ENCODE measurements around the gene LSM3. TPM values are rescaled to one million over a fixed set of nuclear protein-coding genes. Genes with fewer than 3 reads are reported as not detected.

The LSM3 gene
- total RNA-seq, 1 experiment from 2014 or later = 17.7 TPM

GRCh38 chr3:14235003-14235911 lies 56.6 kb downstream of the LSM3 start:
- no TSS peak for BruUV-seq (replicated peaks)
- H3K27ac Mint-ChIP-seq (ENCODE audit: unreplicated experiment) = peak overlapping the region; percentile 87
- H3K36me3 Mint-ChIP-seq (ENCODE audit: insufficient read depth, unreplicated experiment) = peaks cover 6% of the 10 kb centered on the region
- DNase-seq = peak; percentile 54
- peaks cover 9% of the 10 kb centered on the region for H3K9me3 Mint-ChIP-seq (ENCODE audit: low read depth, unreplicated experiment)
- H3K4me1 Mint-ChIP-seq (ENCODE audit: low read depth, unreplicated experiment) = peaks cover 42% of the 10 kb centered on the region
- peak overlapping the region; percentile 38 for H3K4me3 Mint-ChIP-seq (ENCODE audit: low read depth, unreplicated experiment)
- CTCF ChIA-PET = interaction anchor here (2.4 kb wide), 1 partner anchor 32 kb away, joined by 12 read pairs; no protein-coding TSS in a partner anchor
- intact Hi-C loops (cut with micrococcal nuclease; ENCODE audit: unreplicated experiment) = no loop called here
- H3K27me3 Mint-ChIP-seq (ENCODE audit: unreplicated experiment) = no peaks in the 10 kb centered on the region
- TF ChIP-seq, protein P1, sequence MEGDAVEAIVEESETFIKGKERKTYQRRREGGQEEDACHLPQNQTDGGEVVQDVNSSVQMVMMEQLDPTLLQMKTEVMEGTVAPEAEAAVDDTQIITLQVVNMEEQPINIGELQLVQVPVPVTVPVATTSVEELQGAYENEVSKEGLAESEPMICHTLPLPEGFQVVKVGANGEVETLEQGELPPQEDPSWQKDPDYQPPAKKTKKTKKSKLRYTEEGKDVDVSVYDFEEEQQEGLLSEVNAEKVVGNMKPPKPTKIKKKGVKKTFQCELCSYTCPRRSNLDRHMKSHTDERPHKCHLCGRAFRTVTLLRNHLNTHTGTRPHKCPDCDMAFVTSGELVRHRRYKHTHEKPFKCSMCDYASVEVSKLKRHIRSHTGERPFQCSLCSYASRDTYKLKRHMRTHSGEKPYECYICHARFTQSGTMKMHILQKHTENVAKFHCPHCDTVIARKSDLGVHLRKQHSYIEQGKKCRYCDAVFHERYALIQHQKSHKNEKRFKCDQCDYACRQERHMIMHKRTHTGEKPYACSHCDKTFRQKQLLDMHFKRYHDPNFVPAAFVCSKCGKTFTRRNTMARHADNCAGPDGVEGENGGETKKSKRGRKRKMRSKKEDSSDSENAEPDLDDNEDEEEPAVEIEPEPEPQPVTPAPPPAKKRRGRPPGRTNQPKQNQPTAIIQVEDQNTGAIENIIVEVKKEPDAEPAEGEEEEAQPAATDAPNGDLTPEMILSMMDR (IDR thresholded peaks at IDR 0.05; ENCODE audit: unreplicated experiment) = no peak

DNA sequence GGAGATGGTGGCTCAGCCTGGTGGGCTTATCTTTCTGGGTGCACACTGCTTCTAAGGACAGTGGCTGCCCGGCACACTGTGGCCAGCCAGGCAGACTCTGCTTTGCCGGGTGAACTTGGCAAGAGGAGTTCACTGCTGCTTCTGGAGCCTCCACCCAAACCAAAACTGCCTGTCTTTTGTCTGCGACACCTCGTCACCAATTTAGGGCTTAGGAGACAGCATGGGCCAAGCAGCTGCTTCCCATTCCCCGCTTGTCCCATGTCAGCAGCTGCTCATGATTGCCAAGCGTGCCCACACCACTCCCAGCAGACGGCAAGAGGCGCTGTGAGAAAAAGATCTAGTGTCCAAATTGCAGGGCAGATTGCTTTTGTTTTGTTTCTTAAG lies 57.3 kb downstream of the LSM3 start:
- H3K36me3 Mint-ChIP-seq (ENCODE audit: insufficient read depth, unreplicated experiment) = peaks cover 6% of the 10 kb centered on the region
- no TSS peak for BruUV-seq (replicated peaks)
- peaks cover 9% of the 10 kb centered on the region for H3K9me3 Mint-ChIP-seq (ENCODE audit: low read depth, unreplicated experiment)
- peaks cover 40% of the 10 kb centered on the region for H3K4me1 Mint-ChIP-seq (ENCODE audit: low read depth, unreplicated experiment)
- H3K27me3 Mint-ChIP-seq (ENCODE audit: unreplicated experiment) = no peaks in the 10 kb centered on the region
- no peak overlapping the region for H3K27ac Mint-ChIP-seq (ENCODE audit: unreplicated experiment)
- intact Hi-C loops (cut with micrococcal nuclease; ENCODE audit: unreplicated experiment) = no loop called here
- CTCF ChIA-PET = interaction anchor here (2.4 kb wide), 1 partner anchor 33 kb away, joined by 12 read pairs; no protein-coding TSS in a partner anchor
- no peak overlapping the region for H3K4me3 Mint-ChIP-seq (ENCODE audit: low read depth, unreplicated experiment)
- no peak for DNase-seq
- TF ChIP-seq, protein P1 (IDR thresholded peaks at IDR 0.05; ENCODE audit: unreplicated experiment) = no peak

GRCh38 chr3:14236902-14237301 lies 58.3 kb downstream of the LSM3 start:
- no TSS peak for BruUV-seq (replicated peaks)
- intact Hi-C loops (cut with micrococcal nuclease; ENCODE audit: unreplicated experiment) = no loop called here
- Mint-ChIP-seq H3K4me3 (ENCODE audit: low read depth, unreplicated experiment) (no peak overlapping the region), H3K36me3 (ENCODE audit: insufficient read depth, unreplicated experiment) (peaks cover 6% of the 10 kb centered on the region), H3K9me3 (ENCODE audit: low read depth, unreplicated experiment) (peaks cover 6% of the 10 kb centered on the region), H3K27me3 (ENCODE audit: unreplicated experiment) (no peaks in the 10 kb centered on the region), H3K4me1 (ENCODE audit: low read depth, unreplicated experiment) (peaks cover 36% of the 10 kb centered on the region), H3K27ac (ENCODE audit: unreplicated experiment) (no peak overlapping the region)
- TF ChIP-seq, protein P1 (IDR thresholded peaks at IDR 0.05; ENCODE audit: unreplicated experiment) = no peak
- CTCF ChIA-PET = no interaction called here
- no peak for DNase-seq

DNA sequence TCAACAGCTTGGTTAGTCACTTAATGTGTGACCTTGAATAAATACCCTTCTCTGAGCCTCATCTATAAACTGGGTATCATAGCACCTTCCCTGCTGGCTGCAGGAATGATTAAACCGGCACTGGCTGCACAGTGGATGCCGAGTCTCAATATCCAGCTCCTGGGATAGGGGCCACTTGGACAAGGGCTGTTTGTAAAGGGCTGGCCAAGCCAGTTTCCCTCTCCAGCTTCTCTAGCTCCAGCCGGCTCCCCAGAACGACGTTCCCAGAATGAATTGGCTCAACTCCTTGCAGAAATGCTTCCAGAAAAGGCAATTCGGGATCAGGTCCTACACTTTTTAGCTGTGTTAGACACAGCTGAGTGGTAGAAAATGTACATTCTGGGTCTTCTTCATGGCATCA lies 58.8 kb downstream of the LSM3 start:
- CTCF ChIA-PET = no interaction called here
- H3K36me3 Mint-ChIP-seq (ENCODE audit: insufficient read depth, unreplicated experiment) = peaks cover 6% of the 10 kb centered on the region
- H3K4me3 Mint-ChIP-seq (ENCODE audit: low read depth, unreplicated experiment) = no peak overlapping the region
- H3K27me3 Mint-ChIP-seq (ENCODE audit: unreplicated experiment) = no peaks in the 10 kb centered on the region
- intact Hi-C loops (cut with micrococcal nuclease; ENCODE audit: unreplicated experiment) = no loop called here
- DNase-seq = no peak
- H3K9me3 Mint-ChIP-seq (ENCODE audit: low read depth, unreplicated experiment) = peaks cover 6% of the 10 kb centered on the region
- BruUV-seq (replicated peaks) = no TSS peak
- H3K27ac Mint-ChIP-seq (ENCODE audit: unreplicated experiment) = no peak overlapping the region
- TF ChIP-seq, protein P1 (IDR thresholded peaks at IDR 0.05; ENCODE audit: unreplicated experiment) = no peak
- peaks cover 30% of the 10 kb centered on the region for H3K4me1 Mint-ChIP-seq (ENCODE audit: low read depth, unreplicated experiment)

All from Calu3 (cell line).